HFFc6 (cell line): ENCODE data around the gene NAPSA. TPM values are rescaled to one million over a fixed set of nuclear protein-coding genes. Genes with fewer than 3 reads are reported as not detected.

ENCODE experiments used
- DNase-seq: peaks from one replicate; pipeline ENCODE4 v3.0.0-alpha.2; 2018
- H3K27ac Mint-ChIP-seq: 2 replicates; pipeline ENCODE4 v1.8.0; 2020; ENCODE audit warnings: mild to moderate bottlenecking, mixed read lengths
- H3K27me3 Mint-ChIP-seq: 2 replicates; pipeline ENCODE4 v1.8.0; 2021; ENCODE audit warnings: mild to moderate bottlenecking, moderate library complexity, mixed read lengths; ENCODE audit not compliant: insufficient read depth
- H3K36me3 Mint-ChIP-seq: 2 replicates; pipeline ENCODE4 v1.8.0; 2021; ENCODE audit warnings: low read depth, mixed read lengths
- H3K4me1 Mint-ChIP-seq: 2 replicates; pipeline ENCODE4 v1.8.0; 2020; ENCODE audit warnings: low read depth, mixed read lengths
- H3K4me3 Mint-ChIP-seq: 2 replicates; pipeline ENCODE4 v1.8.0; 2020; ENCODE audit warnings: mild to moderate bottlenecking, moderate library complexity, mixed read lengths
- H3K9me3 Mint-ChIP-seq: 2 replicates; pipeline ENCODE4 v1.8.0; 2020; ENCODE audit warnings: mild to moderate bottlenecking, mixed read lengths
- total RNA-seq, 6 experiments: library from RNA; stranded (reverse); fragmentation: NEBNext Ultra II Directional; extraction: Animal tissue kit (Norgen Biotek cat#: 25700); gene quantifications; 2 replicates in 1 of 6; 3 replicates in 5 of 6; pipeline ENCODE4 v1.2.3, GENCODE V29; 2021
- TF ChIP-seq, protein P1 (sequence below): fragments of 200-600 bp; sonication (generic); IDR thresholded peaks from 2 replicates; pipeline ENCODE4 v1.5.0; 2021; ENCODE audit warnings: antibody characterized with exemption, mild to moderate bottlenecking

NAPSA gene
- total RNA-seq, 6 experiments from 2014 or later: 0.12 to 0.66 (median 0.41) TPM; not detected in 2

DNA sequence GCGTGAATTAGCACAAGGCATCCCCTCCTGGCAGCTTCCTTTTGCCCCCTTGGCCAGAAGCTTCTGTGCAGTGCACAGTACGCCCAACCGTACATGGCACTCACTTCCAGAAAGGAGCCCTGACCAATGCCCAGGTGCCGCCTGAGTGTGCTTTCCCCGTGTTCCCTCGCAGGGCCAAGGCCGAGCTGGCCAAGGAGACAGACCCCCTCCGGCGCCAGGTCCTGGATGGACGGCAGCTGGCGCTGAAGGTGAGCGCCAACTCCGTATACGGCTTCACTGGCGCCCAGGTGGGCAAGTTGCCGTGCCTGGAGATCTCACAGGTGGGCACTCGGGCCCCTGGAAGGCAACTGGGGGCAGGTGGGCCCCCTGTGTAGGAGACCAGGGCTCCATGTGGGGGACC lies 43.9 kb upstream of the NAPSA start:
- Mint-ChIP-seq H3K9me3 (no peaks in the 10 kb centered on the region), H3K36me3 (peaks cover 11% of the 10 kb centered on the region; the same call in 1 of the 2 replicates), H3K4me1 (no peaks in the 10 kb centered on the region), H3K27ac (no peak overlapping the region), H3K27me3 (peaks cover 2% of the 10 kb centered on the region; the same call in 1 of the 2 replicates), H3K4me3 (no peak overlapping the region)
- TF ChIP-seq, protein P1, sequence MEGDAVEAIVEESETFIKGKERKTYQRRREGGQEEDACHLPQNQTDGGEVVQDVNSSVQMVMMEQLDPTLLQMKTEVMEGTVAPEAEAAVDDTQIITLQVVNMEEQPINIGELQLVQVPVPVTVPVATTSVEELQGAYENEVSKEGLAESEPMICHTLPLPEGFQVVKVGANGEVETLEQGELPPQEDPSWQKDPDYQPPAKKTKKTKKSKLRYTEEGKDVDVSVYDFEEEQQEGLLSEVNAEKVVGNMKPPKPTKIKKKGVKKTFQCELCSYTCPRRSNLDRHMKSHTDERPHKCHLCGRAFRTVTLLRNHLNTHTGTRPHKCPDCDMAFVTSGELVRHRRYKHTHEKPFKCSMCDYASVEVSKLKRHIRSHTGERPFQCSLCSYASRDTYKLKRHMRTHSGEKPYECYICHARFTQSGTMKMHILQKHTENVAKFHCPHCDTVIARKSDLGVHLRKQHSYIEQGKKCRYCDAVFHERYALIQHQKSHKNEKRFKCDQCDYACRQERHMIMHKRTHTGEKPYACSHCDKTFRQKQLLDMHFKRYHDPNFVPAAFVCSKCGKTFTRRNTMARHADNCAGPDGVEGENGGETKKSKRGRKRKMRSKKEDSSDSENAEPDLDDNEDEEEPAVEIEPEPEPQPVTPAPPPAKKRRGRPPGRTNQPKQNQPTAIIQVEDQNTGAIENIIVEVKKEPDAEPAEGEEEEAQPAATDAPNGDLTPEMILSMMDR: no peak
- DNase-seq: no peak

DNA sequence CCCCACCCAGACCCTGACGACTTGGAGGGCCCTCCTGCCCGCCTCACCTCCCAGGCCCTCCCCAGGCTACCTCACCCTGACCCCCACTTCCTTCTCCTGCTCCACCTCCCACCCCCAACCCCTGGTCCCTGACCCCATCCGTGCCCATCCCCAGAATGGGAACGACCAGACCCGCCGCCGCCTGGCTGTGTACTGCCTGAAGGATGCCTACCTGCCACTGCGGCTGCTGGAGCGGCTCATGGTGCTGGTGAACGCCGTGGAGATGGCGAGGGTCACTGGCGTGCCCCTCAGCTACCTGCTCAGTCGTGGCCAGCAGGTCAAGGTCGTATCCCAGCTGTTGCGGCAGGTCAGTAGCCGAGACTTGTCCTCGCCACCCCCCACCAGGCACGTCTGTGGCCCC lies 41.4 kb upstream of the NAPSA start:
- Mint-ChIP-seq H3K27ac (no peak overlapping the region), H3K4me3 (no peak overlapping the region), H3K27me3 (no peaks in the 10 kb centered on the region), H3K4me1 (no peaks in the 10 kb centered on the region), H3K9me3 (no peaks in the 10 kb centered on the region), H3K36me3 (peaks cover 10% of the 10 kb centered on the region; the same call in 1 of the 2 replicates)
- TF ChIP-seq, protein P1: no peak
- DNase-seq: no peak

DNA sequence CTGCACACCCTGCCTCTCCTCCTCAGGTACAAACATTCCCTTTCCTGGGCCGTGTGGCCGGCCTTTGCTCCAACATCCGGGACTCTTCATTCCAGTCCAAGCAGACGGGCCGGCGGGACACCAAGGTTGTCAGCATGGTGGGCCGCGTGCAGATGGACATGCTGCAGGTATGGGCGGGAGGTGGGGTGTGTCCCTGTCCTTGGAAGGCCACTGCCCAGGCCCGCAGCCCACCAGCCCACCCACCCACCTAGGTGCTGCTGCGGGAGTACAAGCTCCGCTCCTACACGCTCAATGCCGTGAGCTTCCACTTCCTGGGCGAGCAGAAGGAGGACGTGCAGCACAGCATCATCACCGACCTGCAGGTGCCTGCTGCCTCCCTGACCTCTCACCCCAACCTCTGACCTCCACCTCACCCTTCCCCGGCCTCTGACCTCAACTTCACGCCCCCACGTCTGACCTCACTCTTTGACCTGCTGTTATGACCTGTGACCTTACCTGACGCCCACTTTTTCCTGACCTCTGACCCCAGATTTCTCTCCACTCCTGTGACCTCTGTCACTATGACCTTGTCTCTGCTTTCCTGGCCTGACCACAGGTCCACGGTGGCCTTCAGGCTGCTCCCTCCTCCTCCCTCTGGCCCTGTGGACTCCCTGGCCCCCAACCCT lies 40.8 kb upstream of the NAPSA start:
- no peak overlapping the region for H3K4me3 Mint-ChIP-seq
- no peaks in the 10 kb centered on the region for H3K4me1 Mint-ChIP-seq
- H3K36me3 Mint-ChIP-seq: peaks cover 10% of the 10 kb centered on the region; the same call in 1 of the 2 replicates
- H3K9me3 Mint-ChIP-seq: no peaks in the 10 kb centered on the region
- no peak overlapping the region for H3K27ac Mint-ChIP-seq
- H3K27me3 Mint-ChIP-seq: no peaks in the 10 kb centered on the region
- TF ChIP-seq, protein P1: no peak
- no peak for DNase-seq

DNA sequence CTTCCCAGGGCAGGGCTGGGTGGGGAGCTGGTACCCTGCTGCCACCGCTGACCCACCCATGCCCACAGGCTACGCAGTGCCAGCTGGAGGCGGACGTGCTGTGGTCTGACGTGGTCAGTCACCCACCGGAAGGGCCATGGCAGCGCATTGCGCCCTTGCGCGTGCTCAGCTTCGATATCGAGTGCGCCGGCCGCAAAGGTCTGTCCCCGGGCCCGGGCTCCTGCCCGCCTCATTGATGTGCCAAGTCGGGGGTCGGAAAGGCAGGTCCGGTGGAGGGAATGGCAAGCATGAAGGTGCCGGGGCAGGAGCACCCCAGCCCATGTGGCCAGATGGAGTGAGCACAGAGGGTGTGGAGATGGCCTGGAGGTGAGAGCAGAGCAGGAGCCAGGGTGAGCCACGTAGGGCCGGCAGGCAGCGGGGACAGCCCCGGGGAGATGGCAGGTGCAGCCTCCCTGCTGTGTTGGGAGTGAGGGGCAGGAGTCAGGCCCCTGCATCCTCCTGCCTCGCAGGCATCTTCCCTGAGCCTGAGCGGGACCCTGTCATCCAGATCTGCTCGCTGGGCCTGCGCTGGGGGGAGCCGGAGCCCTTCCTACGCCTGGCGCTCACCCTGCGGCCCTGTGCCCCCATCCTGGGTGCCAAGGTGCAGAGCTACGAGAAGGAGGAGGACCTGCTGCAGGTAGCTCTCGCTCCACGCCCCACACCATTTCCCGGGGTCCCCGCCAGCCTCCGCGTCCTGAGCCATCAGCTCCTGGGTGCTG lies 37.3 kb upstream of the NAPSA start:
- no peaks in the 10 kb centered on the region for H3K4me1 Mint-ChIP-seq
- H3K27me3 Mint-ChIP-seq: no peaks in the 10 kb centered on the region; the same call in 1 of the 2 replicates
- no peak overlapping the region for H3K27ac Mint-ChIP-seq
- TF ChIP-seq, protein P1: no peak
- H3K36me3 Mint-ChIP-seq: peaks cover 10% of the 10 kb centered on the region; the same call in 1 of the 2 replicates
- H3K4me3 Mint-ChIP-seq: no peak overlapping the region
- no peaks in the 10 kb centered on the region for H3K9me3 Mint-ChIP-seq
- no peak for DNase-seq

- no peaks in the 10 kb centered on the region for H3K9me3 Mint-ChIP-seq
- H3K4me1 Mint-ChIP-seq: no peaks in the 10 kb centered on the region
- TF ChIP-seq, protein P1: peak; percentile 17; the same call in 1 of the 2 replicates
- no peak overlapping the region for H3K4me3 Mint-ChIP-seq
- no peak overlapping the region for H3K27ac Mint-ChIP-seq
- no peak for DNase-seq
- H3K36me3 Mint-ChIP-seq: peaks cover 10% of the 10 kb centered on the region; the same call in 1 of the 2 replicates
- H3K27me3 Mint-ChIP-seq: no peaks in the 10 kb centered on the region; the same call in 1 of the 2 replicates
These were observed 36.4 kb upstream of the NAPSA start for GRCh38 chr19:50401605-50402450.
